ENCODE data around the gene TUT4.

TUT4 gene

DNA sequence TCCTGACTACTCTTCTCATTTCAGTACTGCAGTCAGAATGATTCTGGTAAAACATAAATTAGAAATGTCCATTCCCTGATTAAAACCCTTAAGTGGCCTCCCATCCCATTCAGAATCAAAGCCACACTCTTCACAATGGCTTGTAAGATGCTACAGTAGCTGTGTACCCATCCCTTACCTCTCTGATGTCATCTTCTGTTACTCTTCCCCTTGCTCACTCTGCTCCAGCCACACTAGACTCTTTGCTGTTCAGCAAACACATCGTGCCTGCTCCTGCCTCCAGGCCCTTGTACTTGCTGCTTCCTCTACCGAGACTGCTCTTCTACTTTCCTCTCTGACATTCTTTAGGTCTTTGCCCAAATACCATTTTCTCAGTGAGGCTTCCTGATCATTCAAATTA lies 45.0 kb upstream of the TUT4 start:
- in situ Hi-C loops (cut with HindIII; ENCODE audit: low sequenced_read_pairs) = no loop called here
- H3K4me3 ChIP-seq (ENCODE audit: low read depth, low read length) = no peak overlapping the region
- no peak for DNase-seq (ENCODE audit: low read depth)
- TF ChIP-seq, protein P1, sequence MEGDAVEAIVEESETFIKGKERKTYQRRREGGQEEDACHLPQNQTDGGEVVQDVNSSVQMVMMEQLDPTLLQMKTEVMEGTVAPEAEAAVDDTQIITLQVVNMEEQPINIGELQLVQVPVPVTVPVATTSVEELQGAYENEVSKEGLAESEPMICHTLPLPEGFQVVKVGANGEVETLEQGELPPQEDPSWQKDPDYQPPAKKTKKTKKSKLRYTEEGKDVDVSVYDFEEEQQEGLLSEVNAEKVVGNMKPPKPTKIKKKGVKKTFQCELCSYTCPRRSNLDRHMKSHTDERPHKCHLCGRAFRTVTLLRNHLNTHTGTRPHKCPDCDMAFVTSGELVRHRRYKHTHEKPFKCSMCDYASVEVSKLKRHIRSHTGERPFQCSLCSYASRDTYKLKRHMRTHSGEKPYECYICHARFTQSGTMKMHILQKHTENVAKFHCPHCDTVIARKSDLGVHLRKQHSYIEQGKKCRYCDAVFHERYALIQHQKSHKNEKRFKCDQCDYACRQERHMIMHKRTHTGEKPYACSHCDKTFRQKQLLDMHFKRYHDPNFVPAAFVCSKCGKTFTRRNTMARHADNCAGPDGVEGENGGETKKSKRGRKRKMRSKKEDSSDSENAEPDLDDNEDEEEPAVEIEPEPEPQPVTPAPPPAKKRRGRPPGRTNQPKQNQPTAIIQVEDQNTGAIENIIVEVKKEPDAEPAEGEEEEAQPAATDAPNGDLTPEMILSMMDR (IDR thresholded peaks at IDR 0.05; ENCODE audit: low read depth, low read length, missing control alignments) = no peak

DNA sequence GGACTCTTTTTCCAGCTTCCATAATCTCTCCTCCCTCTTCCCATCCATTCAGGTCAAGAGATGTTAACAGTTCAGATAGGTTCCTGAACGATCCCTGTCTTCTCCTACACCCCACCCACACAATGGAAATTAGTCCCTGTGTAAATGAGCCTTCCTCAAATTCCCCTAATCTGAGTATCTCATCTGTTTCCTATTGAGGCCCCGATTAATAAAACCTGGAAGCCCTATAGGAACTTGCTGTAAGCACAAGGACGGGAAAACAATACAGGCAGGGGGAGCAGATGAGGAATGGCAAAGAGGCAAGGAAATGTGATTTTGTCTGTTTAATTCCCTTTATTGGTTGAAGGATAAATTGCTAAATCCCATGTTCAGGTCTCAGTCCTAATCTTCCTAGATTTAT lies 42.2 kb upstream of the TUT4 start:
- no peak for DNase-seq (ENCODE audit: low read depth)
- in situ Hi-C loops (cut with HindIII; ENCODE audit: low sequenced_read_pairs) = no loop called here
- TF ChIP-seq, protein P1 (IDR thresholded peaks at IDR 0.05; ENCODE audit: low read depth, low read length, missing control alignments) = no peak
- H3K4me3 ChIP-seq (ENCODE audit: low read depth, low read length) = no peak overlapping the region

DNA sequence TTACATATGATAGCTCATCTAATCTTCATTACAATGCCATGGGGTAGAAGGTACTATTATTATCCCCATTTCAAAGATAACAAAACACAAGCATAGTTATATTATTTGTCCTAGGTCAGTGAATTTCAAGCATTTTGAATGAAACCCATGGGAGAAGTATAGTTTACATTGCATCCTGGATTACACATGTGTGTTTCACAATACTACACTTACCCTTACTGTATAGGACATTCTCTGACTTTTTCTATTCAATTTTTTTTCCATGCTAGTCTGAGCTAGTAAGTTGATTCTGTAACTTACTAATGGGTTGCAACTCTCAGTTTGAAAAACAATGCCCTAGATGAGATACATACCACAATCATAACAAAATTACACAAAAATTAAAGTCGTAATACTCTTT lies 40.6 kb upstream of the TUT4 start:
- DNase-seq (ENCODE audit: low read depth) = no peak
- in situ Hi-C loops (cut with HindIII; ENCODE audit: low sequenced_read_pairs) = no loop called here

DNA sequence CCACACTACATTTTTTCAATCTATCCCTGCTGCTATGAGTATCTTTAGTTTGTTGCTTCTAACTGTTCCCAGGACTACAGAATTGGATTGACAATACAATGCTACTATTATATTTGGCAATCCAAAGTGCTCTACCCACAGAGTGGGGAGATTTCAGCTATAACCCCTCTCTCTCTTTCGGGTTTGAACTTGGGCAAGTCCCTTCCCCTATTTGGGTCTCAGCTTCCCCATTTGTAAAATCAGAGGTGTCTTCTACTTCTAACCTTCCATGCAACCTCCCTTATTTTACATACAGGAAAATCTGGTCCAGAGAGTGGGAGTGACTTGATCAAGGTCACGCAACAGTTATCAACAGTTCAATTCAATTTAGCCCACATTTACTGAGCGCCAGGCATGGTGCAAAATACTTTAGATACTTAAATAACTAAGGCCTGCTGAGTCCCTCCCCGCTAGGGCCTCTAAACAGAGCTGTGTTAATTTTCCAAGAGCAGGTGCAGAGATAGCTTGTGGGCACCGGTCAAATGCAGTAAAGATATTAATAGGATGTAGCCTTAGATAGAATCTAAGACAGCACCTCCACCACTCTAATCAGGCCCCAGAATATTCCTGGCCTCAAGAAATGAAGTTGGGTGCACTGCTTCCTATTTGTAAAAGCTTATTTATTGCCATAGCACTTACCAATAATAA lies 39.9 kb upstream of the TUT4 start:
- DNase-seq (ENCODE audit: low read depth) = no peak
- H3K4me3 ChIP-seq (ENCODE audit: low read depth, low read length) = no peak overlapping the region
- in situ Hi-C loops (cut with HindIII; ENCODE audit: low sequenced_read_pairs) = no loop called here
- TF ChIP-seq, protein P1 (IDR thresholded peaks at IDR 0.05; ENCODE audit: low read depth, low read length, missing control alignments) = no peak

More for the DNA sequence above, 40.6 kb upstream of the TUT4 start:
- no peak overlapping the region for H3K4me3 ChIP-seq (ENCODE audit: low read depth, low read length)
- TF ChIP-seq, protein P1 (IDR thresholded peaks at IDR 0.05; ENCODE audit: low read depth, low read length, missing control alignments) = no peak

DNA sequence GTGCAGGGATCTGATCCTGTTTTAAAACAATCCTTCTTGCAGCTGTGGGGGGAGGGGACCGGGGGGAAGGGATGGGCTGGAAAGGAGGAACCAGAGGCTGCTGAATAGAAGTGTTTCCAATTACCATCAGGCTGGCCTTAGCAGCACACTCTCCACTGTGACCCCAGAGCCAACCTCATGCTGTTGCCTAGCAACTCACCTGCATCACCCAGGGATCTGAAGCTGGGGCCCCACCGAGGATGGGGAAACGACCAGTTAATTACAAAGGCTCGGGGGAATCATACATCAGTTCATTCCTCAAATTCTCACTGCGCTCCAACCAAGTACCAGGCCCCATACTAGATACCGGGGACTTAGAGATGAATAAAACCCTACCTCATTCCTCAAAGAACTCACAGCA lies 37.4 kb upstream of the TUT4 start:
- in situ Hi-C loops (cut with HindIII; ENCODE audit: low sequenced_read_pairs) = no loop called here
- no peak for DNase-seq (ENCODE audit: low read depth)
- H3K4me3 ChIP-seq (ENCODE audit: low read depth, low read length) = no peak overlapping the region
- TF ChIP-seq, protein P1 (IDR thresholded peaks at IDR 0.05; ENCODE audit: low read depth, low read length, missing control alignments) = no peak

DNA sequence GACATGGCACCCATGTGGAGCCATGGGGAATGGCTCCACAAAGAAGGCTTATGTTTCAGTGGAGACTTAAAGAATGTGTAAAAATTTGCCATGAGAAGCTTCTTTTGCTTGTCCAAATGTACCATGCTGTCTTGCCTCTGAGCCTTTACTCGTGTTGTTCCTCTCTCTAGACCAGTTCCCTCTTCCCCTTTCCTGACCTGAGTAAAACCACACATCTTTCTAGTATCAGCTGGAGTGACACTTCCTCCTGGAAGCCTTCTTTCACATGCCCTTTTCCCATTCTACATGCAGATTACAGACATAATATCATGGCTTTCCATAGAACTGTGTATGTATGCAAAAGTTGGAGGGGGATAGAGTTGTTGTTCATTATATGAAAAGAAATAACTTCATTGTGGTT lies 35.6 kb upstream of the TUT4 start:
- TF ChIP-seq, protein P1 (IDR thresholded peaks at IDR 0.05; ENCODE audit: low read depth, low read length, missing control alignments) = no peak
- in situ Hi-C loops (cut with HindIII; ENCODE audit: low sequenced_read_pairs) = no loop called here
- H3K4me3 ChIP-seq (ENCODE audit: low read depth, low read length) = no peak overlapping the region
- no peak for DNase-seq (ENCODE audit: low read depth)

Measured in astrocyte of the cerebellum (primary cell).